Ureter (tissue), 1 donor: ENCODE results near the gene GDF11. TPM values are rescaled to one million over a fixed set of nuclear protein-coding genes. Genes with fewer than 3 reads are reported as not detected.
A peak's percentile ranks its signal among the peaks of the same experiment; 100 is the strongest.

Experiments used
- DNase-seq: peaks from one replicate; pipeline ENCODE4 v3.0.0-alpha.2; 2020; ENCODE audit warnings: low spot score
- total RNA-seq: library from RNA; stranded (reverse); gene quantifications from one replicate; pipeline ENCODE4 v1.2.4, GENCODE V29; 2023
- donor health status: DM: yes; HTN: yes; CAD: no.

The GDF11 gene
- total RNA-seq, result 7.2 TPM

GRCh38 chr12:55742719-55743405 is at the start of gene GDF11:
Gene GDF11, plus strand, starts transcription at chr12:55743122. Its CDS starts 195 bp downstream, at chr12:55743317.
- DNase-seq, result no peak

- DNase-seq, result no peak
Observed at GRCh38 chr12:55693323-55694187, 49.4 kb upstream of the GDF11 start.

- no peak for DNase-seq
Observed at GRCh38 chr12:55694188-55694515, 48.8 kb upstream of the GDF11 start.

DNA sequence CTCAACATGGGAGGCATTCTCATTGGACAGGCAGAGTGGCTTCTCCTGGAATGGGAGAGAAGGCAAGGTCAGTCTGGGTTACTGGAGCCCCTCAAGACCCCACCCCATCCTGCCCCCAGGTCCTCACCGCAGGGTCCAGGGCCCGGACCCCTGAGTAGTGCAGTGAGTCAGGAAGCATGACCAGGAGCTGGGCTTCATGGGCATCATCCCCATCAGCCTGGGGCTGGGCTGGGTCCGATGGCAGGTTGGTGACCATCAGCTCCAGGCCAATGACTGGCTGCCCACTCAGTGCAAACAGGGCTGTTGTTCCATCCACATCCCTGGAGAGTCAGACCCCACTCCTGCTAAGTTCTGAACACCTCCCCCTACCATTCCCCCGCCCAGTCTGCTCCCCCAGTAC is 48.3 kb upstream of the GDF11 start:
- no peak for DNase-seq

- DNase-seq, result no peak
Observed at GRCh38 chr12:55695349-55695748, 47.6 kb upstream of the GDF11 start.

DNA sequence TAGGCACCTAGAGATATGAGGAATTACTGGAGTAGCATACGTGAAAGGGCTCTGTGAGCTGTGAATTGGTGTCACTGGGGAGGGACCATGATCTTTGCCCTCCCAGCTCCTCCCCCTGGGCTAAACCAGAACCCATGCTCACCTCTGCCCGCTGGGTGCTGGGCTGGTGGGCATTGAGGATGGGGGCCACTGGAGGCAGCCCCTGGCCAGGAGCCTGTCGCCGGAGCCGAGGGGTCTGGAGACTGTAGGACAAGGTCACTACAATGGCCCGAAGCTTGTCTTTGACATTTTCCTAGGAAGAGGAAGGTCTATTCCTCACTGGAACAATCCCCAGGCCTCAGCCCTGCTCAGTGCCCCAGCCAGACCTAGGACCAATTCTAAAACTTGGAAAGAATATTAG is 46.8 kb upstream of the GDF11 start:
- DNase-seq, result no peak

DNA sequence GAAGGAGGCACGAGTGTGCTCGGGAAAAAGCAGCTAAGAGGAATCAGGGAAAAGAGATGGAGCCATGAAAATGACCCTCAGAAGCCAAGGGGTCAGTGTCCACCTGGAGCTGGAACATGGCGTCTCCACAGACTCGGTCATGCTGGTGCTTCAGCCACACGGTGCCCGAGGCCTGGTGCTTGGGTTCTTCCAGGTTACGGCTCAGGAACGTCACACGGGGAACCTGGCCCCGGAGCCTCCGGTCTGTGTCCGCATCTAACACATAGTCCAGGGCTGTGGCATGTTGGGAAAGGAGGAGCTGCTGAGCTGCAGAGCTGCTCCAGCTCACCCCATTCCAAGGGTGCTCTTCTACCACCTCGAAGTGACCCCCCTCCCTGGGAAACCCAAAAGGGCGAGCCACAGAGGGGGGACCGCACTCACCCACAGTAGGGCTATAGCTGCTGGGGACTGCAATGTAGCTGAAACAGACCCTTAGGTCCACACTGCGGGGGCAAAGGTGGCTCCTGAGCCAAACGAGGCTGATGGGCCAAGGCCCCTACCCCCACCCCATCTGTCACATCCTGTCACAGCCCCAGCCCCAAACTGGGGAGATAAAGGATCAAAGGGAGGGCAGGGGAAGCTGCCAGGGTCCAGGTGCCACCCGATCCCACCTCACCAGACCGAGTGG is 46.0 kb upstream of the GDF11 start:
- no peak for DNase-seq

GRCh38 chr12:55697686-55698085 is 45.2 kb upstream of the GDF11 start:
- DNase-seq, result no peak

GRCh38 chr12:55698241-55698955 is 44.5 kb upstream of the GDF11 start:
- no peak for DNase-seq

- no peak for DNase-seq
Observed at GRCh38 chr12:55698965-55699364, 44.0 kb upstream of the GDF11 start.

GRCh38 chr12:55699471-55700055 is 43.4 kb upstream of the GDF11 start:
- DNase-seq, result no peak

DNA sequence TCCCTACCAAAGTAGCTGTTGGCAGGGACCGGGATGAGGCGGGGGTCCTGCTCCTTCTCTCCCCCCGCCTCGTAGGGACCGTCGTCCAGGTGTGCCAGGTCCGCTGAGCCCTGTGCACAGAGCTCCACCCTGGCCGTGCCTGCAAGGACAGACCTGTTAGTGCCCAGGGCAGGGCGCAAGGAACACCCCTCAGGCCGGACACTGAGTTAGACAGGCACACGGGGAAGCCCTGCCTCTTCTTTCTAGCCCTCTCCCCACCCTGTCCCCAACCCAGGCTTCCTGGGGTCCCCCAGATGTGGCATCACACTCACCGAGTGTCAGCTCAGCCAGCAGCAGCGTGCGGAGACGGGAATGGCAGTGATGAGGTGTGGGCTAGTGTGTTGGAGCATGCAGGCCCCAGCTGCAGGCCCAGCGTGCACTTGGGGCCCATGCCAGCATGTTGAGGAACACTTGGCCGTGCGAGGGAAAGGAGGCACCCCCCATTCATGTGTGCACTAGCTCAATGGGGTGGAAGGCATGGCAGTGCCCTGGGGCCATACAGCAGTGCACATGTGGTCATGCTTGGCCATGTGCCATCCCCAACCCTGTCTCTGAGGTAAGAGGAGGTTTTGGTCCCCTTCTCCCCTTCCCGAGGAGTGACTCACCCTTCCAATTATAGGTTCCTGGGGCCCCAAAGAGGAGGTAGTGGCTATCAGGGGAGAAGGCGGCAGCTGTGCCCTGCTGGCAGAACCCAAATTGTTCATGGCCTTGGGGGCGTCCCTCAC is 42.5 kb upstream of the GDF11 start:
- no peak for DNase-seq

GRCh38 chr12:55702861-55703260 is 40.1 kb upstream of the GDF11 start:
- no peak for DNase-seq

DNA sequence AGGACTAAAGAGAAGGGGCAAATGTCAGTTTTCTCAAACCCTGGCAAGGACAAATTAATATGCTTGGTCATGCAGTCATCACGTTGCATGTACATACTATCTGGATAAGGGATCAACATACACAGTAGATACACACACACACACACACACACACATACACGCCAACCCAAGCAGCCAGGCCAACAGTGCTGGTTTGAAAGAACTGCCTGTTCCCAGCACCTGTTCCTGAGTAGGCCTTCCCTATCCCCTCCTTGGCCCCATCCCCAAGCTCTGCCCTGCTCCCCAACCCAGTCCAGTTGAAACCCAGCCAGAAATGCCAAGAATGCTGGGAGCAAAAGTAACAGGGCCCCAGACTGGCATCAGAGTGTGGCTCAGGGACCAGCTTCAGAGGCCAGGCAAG is 39.6 kb upstream of the GDF11 start:
- peak; percentile 70 for DNase-seq

- no peak for DNase-seq
Observed at GRCh38 chr12:55703901-55704761, 38.8 kb upstream of the GDF11 start.

GRCh38 chr12:55704824-55705718 is 37.9 kb upstream of the GDF11 start:
- no peak for DNase-seq

GRCh38 chr12:55705782-55706402 is 37.0 kb upstream of the GDF11 start:
- no peak for DNase-seq

DNA sequence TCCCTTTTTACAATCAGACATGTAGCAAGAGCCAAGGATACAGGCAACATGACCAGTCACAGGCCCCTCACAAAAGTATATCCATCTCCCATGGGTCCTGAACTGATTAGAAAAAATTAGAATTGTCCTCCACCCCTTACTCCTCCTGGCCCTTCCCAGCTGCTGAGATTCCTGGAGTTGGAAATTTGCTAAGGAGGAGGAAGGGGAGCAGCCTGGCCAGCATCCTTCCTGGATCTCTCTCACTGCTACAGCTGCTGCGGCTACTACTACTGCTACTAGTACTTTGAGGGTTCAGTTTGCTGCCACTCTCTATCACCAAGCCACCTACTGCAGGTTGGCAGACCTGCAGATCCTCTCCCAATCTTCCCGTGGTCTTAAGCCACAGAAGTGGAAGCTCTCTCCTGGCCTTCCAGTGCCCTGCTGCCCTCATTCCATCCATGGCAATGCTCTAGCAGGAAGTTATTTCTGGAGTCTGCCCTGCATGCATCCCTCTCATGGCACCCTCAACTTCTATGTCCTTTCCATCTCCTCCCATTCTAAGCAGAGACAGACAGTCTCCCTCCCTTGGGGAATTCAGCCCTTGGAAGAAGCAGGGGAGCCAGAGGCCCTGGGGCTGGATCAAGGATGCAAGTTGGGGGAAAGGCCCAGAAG is 36.2 kb upstream of the GDF11 start:
- DNase-seq, result no peak
